ENCODE data around the gene CCKAR. TPM values are rescaled to one million over a fixed set of nuclear protein-coding genes. Genes with fewer than 3 reads are reported as not detected.

The CCKAR gene
- total RNA-seq, 4 donors from 2014 or later = not detected

- TF ChIP-seq CTCF (IDR thresholded peaks at IDR 0.05) (peak in 1 of 2 donors; percentile 37), POLR2AphosphoS5 (IDR thresholded peaks at IDR 0.05) (no peak)
- 33% methylated on average over 19 of the region's 19 CpGs for WGBS
- DNase-seq (ENCODE audit: low spot score in 2 of 2) = no peak
- no peak overlapping the region for H3K4me3 ChIP-seq
- H3K27ac ChIP-seq = no peak overlapping the region
- H3K36me3 ChIP-seq = no peaks in the 10 kb centered on the region
- H3K9me3 ChIP-seq = no peaks in the 10 kb centered on the region
- H3K4me1 ChIP-seq = no peaks in the 10 kb centered on the region
- H3K27me3 ChIP-seq = no peaks in the 10 kb centered on the region
Measured at GRCh38 chr4:26459054-26459755, 31.1 kb downstream of the CCKAR start.

- DNase-seq (ENCODE audit: low spot score in 2 of 2) = no peak
- WGBS = 76% methylated on average over 7 of the region's 7 CpGs
Measured at GRCh38 chr4:26458157-26458561, 32.1 kb downstream of the CCKAR start.

GRCh38 chr4:26457412-26457811, 32.9 kb downstream of the CCKAR start:
- Histone ChIP-seq H3K9me3 (no peaks in the 10 kb centered on the region), H3K27me3 (no peaks in the 10 kb centered on the region), H3K4me1 (no peaks in the 10 kb centered on the region), H3K27ac (no peak overlapping the region), H3K36me3 (no peaks in the 10 kb centered on the region), H3K4me3 (no peak overlapping the region)
- no peak for TF ChIP-seq CTCF (IDR thresholded peaks at IDR 0.05)
- no peak for TF ChIP-seq POLR2AphosphoS5 (IDR thresholded peaks at IDR 0.05)
- TF ChIP-seq EP300 (IDR thresholded peaks at IDR 0.05) = no peak
- no peak for TF ChIP-seq POLR2A (IDR thresholded peaks at IDR 0.05)
- 89% methylated on average over 6 of the region's 6 CpGs for WGBS
- no peak for DNase-seq (ENCODE audit: low spot score in 2 of 2)

More at GRCh38 chr4:26458157-26458561, 32.1 kb downstream of the CCKAR start:
- H3K27me3 ChIP-seq = no peaks in the 10 kb centered on the region
- H3K27ac ChIP-seq = no peak overlapping the region
- H3K9me3 ChIP-seq = no peaks in the 10 kb centered on the region
- no peaks in the 10 kb centered on the region for H3K4me1 ChIP-seq
- no peak for TF ChIP-seq POLR2A (IDR thresholded peaks at IDR 0.05)
- TF ChIP-seq POLR2AphosphoS5 (IDR thresholded peaks at IDR 0.05) = no peak
- no peak for TF ChIP-seq CTCF (IDR thresholded peaks at IDR 0.05)
- no peak for TF ChIP-seq EP300 (IDR thresholded peaks at IDR 0.05)
- no peaks in the 10 kb centered on the region for H3K36me3 ChIP-seq
- H3K4me3 ChIP-seq = no peak overlapping the region

GRCh38 chr4:26455571-26455970, 34.7 kb downstream of the CCKAR start:
- Histone ChIP-seq H3K4me3 (no peak overlapping the region), H3K9me3 (no peaks in the 10 kb centered on the region), H3K27me3 (no peaks in the 10 kb centered on the region), H3K36me3 (no peaks in the 10 kb centered on the region), H3K4me1 (no peaks in the 10 kb centered on the region), H3K27ac (no peak overlapping the region)
- DNase-seq (ENCODE audit: low spot score in 2 of 2) = no peak
- no peak for TF ChIP-seq POLR2AphosphoS5 (IDR thresholded peaks at IDR 0.05)
- TF ChIP-seq POLR2A (IDR thresholded peaks at IDR 0.05) = no peak
- TF ChIP-seq CTCF (IDR thresholded peaks at IDR 0.05) = no peak
- TF ChIP-seq EP300 (IDR thresholded peaks at IDR 0.05) = no peak
- 82% methylated on average over 2 of the region's 2 CpGs for WGBS

- no peaks in the 10 kb centered on the region for H3K4me1 ChIP-seq
- H3K27ac ChIP-seq = no peak overlapping the region
- no peak for DNase-seq (ENCODE audit: low spot score in 2 of 2)
- no peaks in the 10 kb centered on the region for H3K27me3 ChIP-seq
- no peaks in the 10 kb centered on the region for H3K36me3 ChIP-seq
- no peaks in the 10 kb centered on the region for H3K9me3 ChIP-seq
- WGBS = 93% methylated on average over 3 of the region's 3 CpGs
- no peak for TF ChIP-seq CTCF (IDR thresholded peaks at IDR 0.05)
- no peak for TF ChIP-seq POLR2AphosphoS5 (IDR thresholded peaks at IDR 0.05)
- no peak for TF ChIP-seq POLR2A (IDR thresholded peaks at IDR 0.05)
- TF ChIP-seq EP300 (IDR thresholded peaks at IDR 0.05) = no peak
- H3K4me3 ChIP-seq = no peak overlapping the region
Measured at GRCh38 chr4:26454961-26455360, 35.3 kb downstream of the CCKAR start.

Measured in suprapubic skin (tissue), 4 donors.